ENCODE data around the gene TSC22D2. TPM values are rescaled to one million over a fixed set of nuclear protein-coding genes. Genes with fewer than 3 reads are reported as not detected.

Gene TSC22D2
- total and polyA plus RNA-seq, 10 of the 15 experiments (the other 5 are each of a cell fraction or from before 2014, with no cell fraction given) = 7.4 to 19.4 (median 10.9) TPM

DNA sequence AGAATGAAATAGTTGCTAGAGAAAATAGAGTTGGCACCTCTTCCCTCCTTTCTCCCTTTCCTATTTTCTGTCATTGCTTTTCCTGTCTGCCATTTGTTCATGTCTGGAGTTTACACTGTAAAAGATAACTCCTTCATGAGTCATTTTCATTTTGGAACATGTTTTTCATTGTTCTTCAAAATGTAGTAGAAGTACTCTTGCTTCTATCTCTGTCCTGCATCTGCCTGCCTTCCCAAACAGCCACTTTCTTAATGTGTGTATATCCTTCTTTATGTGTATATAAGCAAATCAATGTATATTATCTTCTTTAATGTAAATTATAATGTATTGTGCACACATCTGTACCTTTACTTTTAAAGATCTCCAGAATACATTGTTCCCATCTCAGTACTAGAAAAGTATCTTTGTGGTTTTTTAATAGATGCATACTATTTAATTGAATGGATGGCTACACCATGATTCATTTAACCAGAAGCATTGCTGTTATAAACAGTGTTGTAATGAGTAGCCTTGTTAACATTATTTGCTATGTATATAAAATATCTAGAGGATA lies 41.1 kb downstream of the TSC22D2 start:
- ChIA-PET POLR2A (no interaction called here), SMC1A (ENCODE audit: uncharacterized antibody, unreplicated experiment) (interaction anchor here (1.3 to 1.8 kb wide), 2 partner anchors 12 to 15 kb away, joined by 3 read pairs; no protein-coding TSS in a partner anchor), RAD21 (ENCODE audit: unreplicated experiment) (no interaction called here), CTCF (interaction anchor here (1.5 kb wide), 1 partner anchor 15 kb away, joined by 6 read pairs; no protein-coding TSS in a partner anchor)
- Histone ChIP-seq H3K27ac (ENCODE audit: control insufficient read depth, insufficient read depth) (no peak overlapping the region), H4K20me1 (ENCODE audit: control insufficient read depth, insufficient read depth) (no peaks in the 10 kb centered on the region), H3K27me3 (replicated peaks in 1 of 2; ENCODE audit: control insufficient read depth in 2 of 2, insufficient read depth in 2 of 2, low read length in 1 of 2) (no peaks in the 10 kb centered on the region), H3K4me1 (ENCODE audit: control insufficient read depth, insufficient read depth, low read length) (no peaks in the 10 kb centered on the region), H3K36me3 (ENCODE audit: control insufficient read depth in 2 of 2, insufficient read depth in 2 of 2, low read length in 1 of 2) (no peaks in the 10 kb centered on the region), H3K9ac (ENCODE audit: control insufficient read depth, insufficient read depth, low read length) (no peak overlapping the region), H3K4me2 (ENCODE audit: control insufficient read depth, insufficient read depth) (no peak overlapping the region), H3K4me3 (no peak overlapping the region), H3K79me2 (ENCODE audit: control insufficient read depth, insufficient read depth, low read length) (peaks cover 12% of the 10 kb centered on the region), H3K9me3 (replicated peaks; ENCODE audit: control insufficient read depth, insufficient read depth, low read length) (no peaks in the 10 kb centered on the region), H2AFZ (ENCODE audit: control insufficient read depth, low read depth, low read length) (no peak overlapping the region)
- peak; percentile 52 for FAIRE-seq
- ATAC-seq = no peak; the same call in 2 of the 3 replicates
- TF ChIP-seq ATF7 (IDR thresholded peaks at IDR 0.05; ENCODE audit: low read depth) = no peak
- no peak for TF ChIP-seq BCL11A (IDR thresholded peaks at IDR 0.05; ENCODE audit: low read depth, low read length)
- TF ChIP-seq CHD1 (IDR thresholded peaks at IDR 0.05; ENCODE audit: low read depth, low read length) = no peak
- no peak for TF ChIP-seq SMC3 (IDR thresholded peaks at IDR 0.05; ENCODE audit: borderline replicate concordance, low read length)
- TF ChIP-seq, protein P1, sequence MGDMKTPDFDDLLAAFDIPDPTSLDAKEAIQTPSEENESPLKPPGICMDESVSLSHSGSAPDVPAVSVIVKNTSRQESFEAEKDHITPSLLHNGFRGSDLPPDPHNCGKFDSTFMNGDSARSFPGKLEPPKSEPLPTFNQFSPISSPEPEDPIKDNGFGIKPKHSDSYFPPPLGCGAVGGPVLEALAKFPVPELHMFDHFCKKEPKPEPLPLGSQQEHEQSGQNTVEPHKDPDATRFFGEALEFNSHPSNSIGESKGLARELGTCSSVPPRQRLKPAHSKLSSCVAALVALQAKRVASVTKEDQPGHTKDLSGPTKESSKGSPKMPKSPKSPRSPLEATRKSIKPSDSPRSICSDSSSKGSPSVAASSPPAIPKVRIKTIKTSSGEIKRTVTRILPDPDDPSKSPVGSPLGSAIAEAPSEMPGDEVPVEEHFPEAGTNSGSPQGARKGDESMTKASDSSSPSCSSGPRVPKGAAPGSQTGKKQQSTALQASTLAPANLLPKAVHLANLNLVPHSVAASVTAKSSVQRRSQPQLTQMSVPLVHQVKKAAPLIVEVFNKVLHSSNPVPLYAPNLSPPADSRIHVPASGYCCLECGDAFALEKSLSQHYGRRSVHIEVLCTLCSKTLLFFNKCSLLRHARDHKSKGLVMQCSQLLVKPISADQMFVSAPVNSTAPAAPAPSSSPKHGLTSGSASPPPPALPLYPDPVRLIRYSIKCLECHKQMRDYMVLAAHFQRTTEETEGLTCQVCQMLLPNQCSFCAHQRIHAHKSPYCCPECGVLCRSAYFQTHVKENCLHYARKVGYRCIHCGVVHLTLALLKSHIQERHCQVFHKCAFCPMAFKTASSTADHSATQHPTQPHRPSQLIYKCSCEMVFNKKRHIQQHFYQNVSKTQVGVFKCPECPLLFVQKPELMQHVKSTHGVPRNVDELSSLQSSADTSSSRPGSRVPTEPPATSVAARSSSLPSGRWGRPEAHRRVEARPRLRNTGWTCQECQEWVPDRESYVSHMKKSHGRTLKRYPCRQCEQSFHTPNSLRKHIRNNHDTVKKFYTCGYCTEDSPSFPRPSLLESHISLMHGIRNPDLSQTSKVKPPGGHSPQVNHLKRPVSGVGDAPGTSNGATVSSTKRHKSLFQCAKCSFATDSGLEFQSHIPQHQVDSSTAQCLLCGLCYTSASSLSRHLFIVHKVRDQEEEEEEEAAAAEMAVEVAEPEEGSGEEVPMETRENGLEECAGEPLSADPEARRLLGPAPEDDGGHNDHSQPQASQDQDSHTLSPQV (IDR thresholded peaks at IDR 0.05) = no peak
- TF ChIP-seq, protein P2, sequence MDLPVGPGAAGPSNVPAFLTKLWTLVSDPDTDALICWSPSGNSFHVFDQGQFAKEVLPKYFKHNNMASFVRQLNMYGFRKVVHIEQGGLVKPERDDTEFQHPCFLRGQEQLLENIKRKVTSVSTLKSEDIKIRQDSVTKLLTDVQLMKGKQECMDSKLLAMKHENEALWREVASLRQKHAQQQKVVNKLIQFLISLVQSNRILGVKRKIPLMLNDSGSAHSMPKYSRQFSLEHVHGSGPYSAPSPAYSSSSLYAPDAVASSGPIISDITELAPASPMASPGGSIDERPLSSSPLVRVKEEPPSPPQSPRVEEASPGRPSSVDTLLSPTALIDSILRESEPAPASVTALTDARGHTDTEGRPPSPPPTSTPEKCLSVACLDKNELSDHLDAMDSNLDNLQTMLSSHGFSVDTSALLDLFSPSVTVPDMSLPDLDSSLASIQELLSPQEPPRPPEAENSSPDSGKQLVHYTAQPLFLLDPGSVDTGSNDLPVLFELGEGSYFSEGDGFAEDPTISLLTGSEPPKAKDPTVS (IDR thresholded peaks at IDR 0.05; ENCODE audit: low read depth, low read length) = no peak
- TF ChIP-seq TCF12 (IDR thresholded peaks at IDR 0.05; ENCODE audit: low read depth, low read length) = no peak
- no peak for TF ChIP-seq ZNF274 (IDR thresholded peaks at IDR 0.05; ENCODE audit: insufficient read depth, insufficient read length)
- TF ChIP-seq, protein P3, sequence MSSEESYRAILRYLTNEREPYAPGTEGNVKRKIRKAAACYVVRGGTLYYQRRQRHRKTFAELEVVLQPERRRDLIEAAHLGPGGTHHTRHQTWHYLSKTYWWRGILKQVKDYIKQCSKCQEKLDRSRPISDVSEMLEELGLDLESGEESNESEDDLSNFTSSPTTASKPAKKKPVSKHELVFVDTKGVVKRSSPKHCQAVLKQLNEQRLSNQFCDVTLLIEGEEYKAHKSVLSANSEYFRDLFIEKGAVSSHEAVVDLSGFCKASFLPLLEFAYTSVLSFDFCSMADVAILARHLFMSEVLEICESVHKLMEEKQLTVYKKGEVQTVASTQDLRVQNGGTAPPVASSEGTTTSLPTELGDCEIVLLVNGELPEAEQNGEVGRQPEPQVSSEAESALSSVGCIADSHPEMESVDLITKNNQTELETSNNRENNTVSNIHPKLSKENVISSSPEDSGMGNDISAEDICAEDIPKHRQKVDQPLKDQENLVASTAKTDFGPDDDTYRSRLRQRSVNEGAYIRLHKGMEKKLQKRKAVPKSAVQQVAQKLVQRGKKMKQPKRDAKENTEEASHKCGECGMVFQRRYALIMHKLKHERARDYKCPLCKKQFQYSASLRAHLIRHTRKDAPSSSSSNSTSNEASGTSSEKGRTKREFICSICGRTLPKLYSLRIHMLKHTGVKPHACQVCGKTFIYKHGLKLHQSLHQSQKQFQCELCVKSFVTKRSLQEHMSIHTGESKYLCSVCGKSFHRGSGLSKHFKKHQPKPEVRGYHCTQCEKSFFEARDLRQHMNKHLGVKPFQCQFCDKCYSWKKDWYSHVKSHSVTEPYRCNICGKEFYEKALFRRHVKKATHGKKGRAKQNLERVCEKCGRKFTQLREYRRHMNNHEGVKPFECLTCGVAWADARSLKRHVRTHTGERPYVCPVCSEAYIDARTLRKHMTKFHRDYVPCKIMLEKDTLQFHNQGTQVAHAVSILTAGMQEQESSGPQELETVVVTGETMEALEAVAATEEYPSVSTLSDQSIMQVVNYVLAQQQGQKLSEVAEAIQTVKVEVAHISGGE (CRISPR knock-in tag; IDR thresholded peaks at IDR 0.05) = no peak
- no peak for DNase-seq (ENCODE audit: low read depth, low spot score)
- BruUV-seq (replicated peaks) = no TSS peak
- intact Hi-C loops (cut with micrococcal nuclease; ENCODE audit: unreplicated experiment) = no loop called here
- in situ Hi-C loops (cut with MboI) = no loop called here

Measured in GM12878 (cell line).